ENCODE data around the gene TCIRG1. TPM values are rescaled to one million over a fixed set of nuclear protein-coding genes. Genes with fewer than 3 reads are reported as not detected.

Gene TCIRG1
- total RNA-seq, 2 donors from 2014 or later = 187 to 207 TPM

GRCh38 chr11:68010090-68011041, 28.5 kb upstream of the TCIRG1 start, which contains the start of gene ALDH3B1:
TSS of gene ALDH3B1 (plus strand) at chr11:68010327. CDS start at chr11:68015298, 4,971 bp downstream.
- H3K9me3 ChIP-seq (ENCODE audit: control insufficient read depth, low read length, poor library complexity, severe bottlenecking) = no peaks in the 10 kb centered on the region
- Mint-ChIP-seq H3K27ac (peak within 1 kb of the TSS; percentile 53), H3K27me3 (peaks cover 12% of the 10 kb centered on the region), H3K4me1 (peaks cover 7% of the 10 kb centered on the region), H3K4me3 (no peak within 1 kb of the TSS), H3K36me3 (ENCODE audit: low read depth) (no peaks in the 10 kb centered on the region)
- ATAC-seq = peak; percentile 50
- DNase-seq = no peak

DNA sequence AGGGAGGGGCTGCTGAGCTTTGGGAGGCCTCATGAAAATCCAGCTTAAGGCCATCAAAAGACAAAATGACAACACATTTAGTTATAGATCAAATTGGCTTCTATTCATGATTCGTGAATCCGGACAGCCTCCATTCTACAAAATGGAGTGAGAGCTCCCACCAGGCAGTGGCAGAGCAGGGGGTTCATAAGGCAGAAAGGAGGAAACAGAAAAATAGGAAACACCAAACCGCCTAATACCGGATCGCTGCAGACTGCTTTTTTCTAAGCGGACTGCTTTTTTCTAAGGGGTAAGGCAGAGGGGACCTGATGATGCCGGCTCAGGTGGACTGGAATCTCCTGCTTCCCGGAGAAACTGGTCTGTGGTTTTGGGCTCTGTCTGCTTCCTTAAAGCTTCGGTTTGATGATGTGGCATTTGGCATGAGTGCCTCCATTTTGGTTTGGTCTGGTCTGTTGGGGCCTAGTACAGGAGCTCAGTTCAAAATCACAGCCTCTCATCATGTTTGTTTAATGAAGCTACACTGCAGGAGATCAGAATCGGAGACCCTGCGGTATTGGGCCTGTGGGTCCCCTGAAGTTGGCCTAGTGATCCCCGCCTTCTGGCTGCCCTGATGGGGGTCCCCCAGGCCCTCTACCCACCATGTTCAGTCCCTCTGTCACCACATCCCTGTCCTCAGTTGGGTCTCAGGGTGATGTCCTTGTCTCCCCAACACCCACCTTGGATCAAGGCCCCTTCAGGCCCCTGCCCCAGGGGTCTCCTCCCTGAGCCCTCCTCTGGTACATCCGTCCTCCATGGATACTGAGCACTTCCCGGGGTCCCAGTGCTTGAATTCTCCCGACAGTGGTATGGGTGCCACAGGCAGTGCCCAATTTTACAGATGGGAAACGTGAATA, 27.5 kb upstream of the TCIRG1 start:
- H3K27me3 Mint-ChIP-seq = peaks cover 12% of the 10 kb centered on the region
- no peak overlapping the region for H3K4me3 Mint-ChIP-seq
- H3K36me3 Mint-ChIP-seq (ENCODE audit: low read depth) = no peaks in the 10 kb centered on the region
- peaks cover 7% of the 10 kb centered on the region for H3K4me1 Mint-ChIP-seq
- no peaks in the 10 kb centered on the region for H3K9me3 ChIP-seq (ENCODE audit: control insufficient read depth, low read length, poor library complexity, severe bottlenecking)
- no peak overlapping the region for H3K27ac Mint-ChIP-seq
- DNase-seq = no peak
- no peak for ATAC-seq

DNA sequence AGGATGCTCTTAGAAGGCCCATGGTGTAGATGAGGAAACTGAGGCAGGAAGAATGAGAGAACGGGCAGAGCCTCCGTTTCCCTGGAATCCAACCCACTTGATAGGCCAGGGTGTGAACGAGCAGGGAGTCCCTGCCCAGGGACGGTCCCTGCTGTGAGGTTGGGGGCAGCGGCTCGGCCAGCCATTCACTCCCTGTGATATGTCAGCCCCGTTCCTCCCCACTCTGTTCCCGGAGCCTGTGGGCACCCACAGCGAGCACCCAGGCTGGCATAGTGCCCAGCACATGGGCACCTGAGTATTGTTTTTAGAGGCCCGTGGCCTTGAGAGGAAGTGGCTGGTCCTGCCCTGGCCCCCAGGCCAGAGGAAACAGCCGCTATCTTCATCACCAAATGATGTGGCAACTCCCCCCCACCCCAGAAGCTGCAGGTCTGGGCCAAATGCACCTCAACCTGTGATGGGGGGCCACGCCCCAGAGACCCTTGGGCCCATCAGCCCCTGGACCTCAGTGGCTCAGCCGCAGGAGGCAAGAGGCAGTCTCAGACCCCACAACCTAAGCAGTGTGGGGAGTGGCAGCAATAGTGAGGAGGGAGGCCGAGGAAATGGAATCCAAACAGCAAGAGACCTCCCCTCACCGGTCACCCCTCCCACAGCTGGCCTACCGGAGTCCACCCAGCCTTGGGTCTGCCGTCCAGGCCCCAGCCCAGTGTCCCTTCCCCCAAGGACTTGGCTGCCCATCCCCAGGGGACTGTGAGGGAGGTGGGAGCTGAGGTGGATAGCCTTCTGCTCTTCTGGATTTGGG, 26.6 kb upstream of the TCIRG1 start:
- Mint-ChIP-seq H3K4me3 (no peak overlapping the region), H3K27me3 (peaks cover 12% of the 10 kb centered on the region), H3K4me1 (peaks cover 7% of the 10 kb centered on the region), H3K36me3 (ENCODE audit: low read depth) (no peaks in the 10 kb centered on the region), H3K27ac (no peak overlapping the region)
- no peaks in the 10 kb centered on the region for H3K9me3 ChIP-seq (ENCODE audit: control insufficient read depth, low read length, poor library complexity, severe bottlenecking)
- DNase-seq (no peak), ATAC-seq (no peak)

DNA sequence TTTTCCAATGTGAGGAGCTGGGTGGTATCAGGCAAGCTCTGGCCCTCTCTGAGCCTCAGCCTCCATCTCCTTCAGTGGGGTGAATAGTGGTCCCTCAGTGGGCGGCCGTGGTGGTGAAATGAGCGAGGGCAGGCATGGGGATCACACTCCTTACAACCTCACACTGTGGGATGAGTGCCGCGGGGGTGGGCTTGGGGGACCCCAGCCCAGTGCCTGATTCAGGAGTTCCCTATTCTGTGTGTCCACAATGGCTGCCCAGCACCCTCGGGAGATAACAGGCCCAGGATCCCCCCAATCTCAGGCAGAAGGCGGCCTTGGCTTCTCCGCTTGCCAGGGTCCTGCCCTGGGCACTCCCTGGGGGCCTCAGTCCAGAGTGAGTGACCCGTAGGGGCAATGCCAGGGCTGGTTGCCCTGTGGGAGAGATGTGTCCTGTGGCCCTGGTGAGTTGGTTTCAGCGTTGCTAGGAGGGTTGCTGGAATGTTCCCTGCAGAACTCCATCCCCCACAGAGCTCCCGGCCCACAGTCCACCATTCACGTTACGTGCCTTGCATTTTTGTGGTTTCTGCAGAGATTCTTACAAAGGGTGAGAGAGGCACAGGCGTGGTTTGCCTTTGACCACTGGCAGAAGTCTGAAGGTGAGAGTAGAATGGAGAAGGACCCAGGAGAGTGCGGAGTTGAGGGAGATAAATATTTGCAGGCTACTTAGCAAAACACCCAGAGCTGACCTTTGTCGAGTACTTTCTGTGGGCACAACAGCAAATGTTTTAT, 25.8 kb upstream of the TCIRG1 start:
- DNase-seq (no peak), ATAC-seq (no peak)
- H3K27ac Mint-ChIP-seq = no peak overlapping the region
- no peaks in the 10 kb centered on the region for H3K36me3 Mint-ChIP-seq (ENCODE audit: low read depth)
- H3K9me3 ChIP-seq (ENCODE audit: control insufficient read depth, low read length, poor library complexity, severe bottlenecking) = no peaks in the 10 kb centered on the region
- H3K27me3 Mint-ChIP-seq = peaks cover 12% of the 10 kb centered on the region
- peaks cover 7% of the 10 kb centered on the region for H3K4me1 Mint-ChIP-seq
- no peak overlapping the region for H3K4me3 Mint-ChIP-seq

DNA sequence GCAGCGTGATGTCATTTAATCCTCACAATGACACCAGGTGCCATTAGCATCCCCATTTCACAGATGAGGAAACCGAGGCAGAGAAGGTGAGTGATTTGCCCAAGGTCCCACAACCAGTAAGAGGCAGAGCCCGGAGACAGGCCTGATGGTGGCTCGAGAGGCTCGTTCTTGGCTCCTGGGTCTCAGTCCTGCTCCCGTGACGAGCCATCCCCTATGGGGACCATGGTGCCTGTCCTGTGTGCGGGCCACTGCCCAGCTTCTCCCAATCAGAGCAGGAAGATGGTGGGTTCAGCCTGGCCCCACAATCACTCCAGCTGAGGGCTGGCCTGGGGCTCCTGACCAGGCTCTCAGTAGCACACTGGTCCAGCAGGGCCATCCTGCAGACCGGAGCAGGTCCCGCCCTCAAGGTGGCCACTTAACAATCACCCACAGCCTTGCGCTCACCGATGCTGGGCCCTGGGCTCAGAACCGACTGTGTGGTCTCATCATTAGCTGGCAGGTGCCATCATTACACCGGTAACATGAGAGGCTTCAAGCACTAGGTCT, 25.1 kb upstream of the TCIRG1 start:
- Mint-ChIP-seq H3K27ac (no peak overlapping the region), H3K36me3 (ENCODE audit: low read depth) (no peaks in the 10 kb centered on the region), H3K4me1 (peaks cover 7% of the 10 kb centered on the region), H3K27me3 (peaks cover 12% of the 10 kb centered on the region), H3K4me3 (no peak overlapping the region)
- DNase-seq = no peak
- H3K9me3 ChIP-seq (ENCODE audit: control insufficient read depth, low read length, poor library complexity, severe bottlenecking) = no peaks in the 10 kb centered on the region
- no peak for ATAC-seq

DNA sequence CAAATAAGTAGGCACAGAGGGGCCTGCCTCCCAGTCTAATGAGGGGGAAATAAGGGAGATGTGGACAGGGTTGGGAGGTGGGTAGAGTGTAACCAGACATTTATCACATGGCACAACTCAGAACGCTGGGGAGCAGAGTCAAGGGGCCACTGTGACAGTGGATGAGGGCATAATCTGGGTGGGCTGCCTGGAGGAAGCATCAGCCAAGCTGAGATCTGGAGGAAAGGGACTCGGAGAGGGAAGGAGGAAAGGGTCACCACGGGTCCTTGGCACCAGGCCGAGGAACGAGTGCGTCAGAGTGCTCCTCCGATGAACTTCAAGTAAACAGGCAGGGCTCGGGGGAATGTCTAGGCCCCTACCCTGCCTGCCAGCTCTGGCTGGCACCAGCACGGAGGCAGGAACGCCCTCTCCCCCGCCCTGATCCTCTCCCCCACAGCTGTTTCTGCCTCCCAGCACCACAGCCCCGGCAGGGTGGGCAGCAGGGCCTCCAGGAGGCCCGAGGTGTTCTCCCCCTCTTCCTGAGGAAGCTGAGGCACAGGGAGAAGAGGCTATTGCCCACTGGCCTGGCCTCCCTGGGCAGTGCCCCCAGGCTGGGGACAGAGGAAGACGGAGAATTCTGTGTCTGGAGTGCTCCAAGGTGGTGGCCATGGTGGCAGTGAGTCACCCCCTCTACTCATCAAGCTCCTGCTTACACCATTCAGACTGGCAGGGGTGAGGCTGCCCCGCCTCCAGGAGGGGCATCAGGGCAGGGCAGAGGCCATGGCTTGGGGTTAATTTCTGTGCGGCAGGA, 24.5 kb upstream of the TCIRG1 start:
- H3K4me3 Mint-ChIP-seq = no peak overlapping the region
- H3K27me3 Mint-ChIP-seq = peaks cover 5% of the 10 kb centered on the region
- ATAC-seq (peak; percentile 49), DNase-seq (no peak)
- no peaks in the 10 kb centered on the region for H3K9me3 ChIP-seq (ENCODE audit: control insufficient read depth, low read length, poor library complexity, severe bottlenecking)
- peaks cover 2% of the 10 kb centered on the region for H3K4me1 Mint-ChIP-seq
- H3K27ac Mint-ChIP-seq = no peak overlapping the region
- no peaks in the 10 kb centered on the region for H3K36me3 Mint-ChIP-seq (ENCODE audit: low read depth)

- Mint-ChIP-seq H3K27me3 (peaks cover 5% of the 10 kb centered on the region), H3K4me3 (no peak overlapping the region), H3K36me3 (ENCODE audit: low read depth) (no peaks in the 10 kb centered on the region), H3K4me1 (peaks cover under 1% of the 10 kb centered on the region), H3K27ac (no peak overlapping the region)
- H3K9me3 ChIP-seq (ENCODE audit: control insufficient read depth, low read length, poor library complexity, severe bottlenecking) = no peaks in the 10 kb centered on the region
- DNase-seq = no peak
- no peak for ATAC-seq
These were observed 23.8 kb upstream of the TCIRG1 start for GRCh38 chr11:68014947-68015447.

- no peaks in the 10 kb centered on the region for H3K9me3 ChIP-seq (ENCODE audit: control insufficient read depth, low read length, poor library complexity, severe bottlenecking)
- Mint-ChIP-seq H3K4me3 (no peak overlapping the region), H3K36me3 (ENCODE audit: low read depth) (no peaks in the 10 kb centered on the region), H3K27ac (no peak overlapping the region), H3K27me3 (peaks cover 7% of the 10 kb centered on the region), H3K4me1 (no peaks in the 10 kb centered on the region)
- DNase-seq = no peak
- no peak for ATAC-seq
These were observed 23.4 kb upstream of the TCIRG1 start for GRCh38 chr11:68015467-68015866.

GRCh38 chr11:68016161-68016903, 22.5 kb upstream of the TCIRG1 start:
- H3K27ac Mint-ChIP-seq = no peak overlapping the region
- H3K9me3 ChIP-seq (ENCODE audit: control insufficient read depth, low read length, poor library complexity, severe bottlenecking) = no peaks in the 10 kb centered on the region
- no peaks in the 10 kb centered on the region for H3K4me1 Mint-ChIP-seq
- peaks cover 11% of the 10 kb centered on the region for H3K27me3 Mint-ChIP-seq
- H3K4me3 Mint-ChIP-seq = no peak overlapping the region
- no peaks in the 10 kb centered on the region for H3K36me3 Mint-ChIP-seq (ENCODE audit: low read depth)
- no peak for DNase-seq
- no peak for ATAC-seq

- no peaks in the 10 kb centered on the region for H3K9me3 ChIP-seq (ENCODE audit: control insufficient read depth, low read length, poor library complexity, severe bottlenecking)
- H3K4me1 Mint-ChIP-seq = no peaks in the 10 kb centered on the region
- H3K27me3 Mint-ChIP-seq = peaks cover 11% of the 10 kb centered on the region
- no peaks in the 10 kb centered on the region for H3K36me3 Mint-ChIP-seq (ENCODE audit: low read depth)
- DNase-seq = no peak
- no peak overlapping the region for H3K27ac Mint-ChIP-seq
- no peak overlapping the region for H3K4me3 Mint-ChIP-seq
- no peak for ATAC-seq
These were observed 21.7 kb upstream of the TCIRG1 start for GRCh38 chr11:68016904-68017817.

All from T-helper 17 cell (primary cell).